Testis (tissue), 3 donors: ENCODE measurements around the gene KCNG4. TPM values are rescaled to one million over a fixed set of nuclear protein-coding genes. Genes with fewer than 3 reads are reported as not detected.
A peak's percentile ranks its signal among the peaks of the same experiment; 100 is the strongest.

Source experiments
- DNase-seq: peaks from one replicate; pipeline ENCODE4 v3.0.0-alpha.2; 2019
- H3K27ac ChIP-seq, 2 donors: fragments of 200-600 bp; sonication (generic); one replicate each; pipeline ENCODE4 v1.5.1; 2019
- H3K27me3 ChIP-seq: fragments of 200-600 bp; sonication (generic); one replicate; pipeline ENCODE4 v1.5.1; 2019
- H3K36me3 ChIP-seq: fragments of 200-600 bp; sonication (generic); one replicate; pipeline ENCODE4 v1.5.1; 2017; ENCODE audit warnings: low read depth; ENCODE audit errors: missing control alignments
- H3K4me1 ChIP-seq: fragments of 200-600 bp; sonication (generic); one replicate; pipeline ENCODE4 v1.5.1; 2019
- H3K4me3 ChIP-seq, 2 donors: fragments of 200-600 bp; sonication (generic); one replicate each; pipeline ENCODE4 v1.5.1; 2017 to 2019
- H3K9me3 ChIP-seq: fragments of 200-600 bp; sonication (generic); one replicate; pipeline ENCODE4 v1.5.1; 2017
- POLR2A ChIP-seq: fragments of 450-650 bp; IDR thresholded peaks from one replicate; pipeline ENCODE4 v1.6.1; 2017; ENCODE audit warnings: antibody characterized with exemption, mild to moderate bottlenecking, moderate library complexity
- WGBS, 2 donors: methylation state at CpG; one replicate each; pipeline ENCODE4 v1.1.5; 2018; 5-methylcytosine and 5-hydroxymethylcytosine counted together
- intact Hi-C: fragments of 100-400 bp; cut with DNase I; formaldehyde crosslinking; loops from one replicate; pipeline ENCODE4 v1.15.1; 2023; ENCODE audit warnings: low total_unique reads
- polyA plus RNA-seq: library from polyadenylated mRNA; stranded (reverse); fragments of 350-450 nt; fragmentation: Illumina TruSeq; extraction: RNeasy Lipid Tissue Mini Kit (QIAGEN cat#74804); gene quantifications from one replicate; pipeline ENCODE4 v1.2.3, GENCODE V29; 2014; ENCODE audit warnings: low read depth, low replicate concordance; ENCODE audit not compliant: insufficient read depth
- total RNA-seq, 2 donors: library from RNA; depleted of rRNA; stranded (reverse); fragments of >200 nt; gene quantifications; one replicate each; pipeline ENCODE4 v1.2.3, GENCODE V29; 2016
- TF ChIP-seq, protein P1 (sequence below), 3 experiments: fragments of 450-650 bp in 2 of 3; fragments of 200-600 bp in 1 of 3; sonication (generic) in 1 of 3; IDR thresholded peaks; one replicate each; pipeline ENCODE4 v1.5.1; 2016 to 2019; ENCODE audit warnings: antibody characterized with exemption in 3 of 3, mild to moderate bottlenecking in 2 of 3, moderate library complexity in 1 of 3

KCNG4 gene
- total and polyA plus RNA-seq, 3 donors from 2014 or later: 0.06 to 0.08 TPM; not detected in 1

DNA sequence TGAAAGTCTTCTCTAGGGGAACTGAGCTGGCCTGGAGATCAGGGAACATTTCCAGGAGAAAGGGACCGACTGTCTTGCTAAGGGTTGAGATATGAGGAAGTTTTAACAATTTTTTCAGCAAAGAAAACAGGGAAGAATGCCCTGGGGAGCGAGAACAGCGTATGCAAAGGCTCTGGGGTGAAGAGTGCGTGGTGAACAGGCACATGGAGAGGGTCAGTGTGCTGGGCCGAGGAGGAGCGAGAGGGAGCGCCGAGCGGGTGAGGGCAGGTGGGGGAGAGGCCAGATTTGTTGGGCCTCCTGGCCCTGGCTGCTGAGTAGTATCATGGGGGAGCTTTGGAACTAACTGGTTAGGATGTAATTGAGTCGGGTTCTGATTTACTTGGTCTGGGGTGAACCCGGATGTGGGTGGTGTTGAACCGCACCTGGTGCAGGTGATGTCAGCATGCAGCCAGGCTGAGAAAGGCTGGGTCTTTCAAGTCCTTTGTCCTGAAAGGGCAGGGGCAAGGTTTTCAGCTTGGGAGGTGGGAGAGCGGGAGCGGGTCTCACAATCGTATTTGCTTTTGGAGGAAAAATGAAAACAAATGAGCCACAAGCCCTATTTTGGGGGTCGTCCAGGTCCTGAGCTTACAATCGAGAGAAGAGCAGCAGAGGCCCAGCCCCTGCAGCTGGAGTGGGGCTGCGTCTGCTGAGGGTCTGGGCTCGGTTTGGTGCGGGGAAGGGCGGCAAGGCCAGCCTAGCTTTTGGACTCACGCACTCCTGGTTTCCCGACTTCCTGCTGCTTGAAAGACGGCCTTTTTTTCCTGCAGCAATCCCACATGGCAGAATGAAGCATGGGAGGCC, 43.7 kb upstream of the KCNG4 start:
- 35 to 47% methylated on average over 17 to 24 of the region's 24 CpGs for WGBS, 2 donors
- H3K9me3 ChIP-seq: no peaks in the 10 kb centered on the region
- H3K36me3 ChIP-seq: no peaks in the 10 kb centered on the region
- peaks cover 20% of the 10 kb centered on the region for H3K4me1 ChIP-seq
- H3K27me3 ChIP-seq: no peaks in the 10 kb centered on the region
- peak overlapping the region in 1 of 2 donors; percentile 50 for H3K27ac ChIP-seq
- DNase-seq: no peak
- H3K4me3 ChIP-seq: no peak overlapping the region
- TF ChIP-seq, protein P1, sequence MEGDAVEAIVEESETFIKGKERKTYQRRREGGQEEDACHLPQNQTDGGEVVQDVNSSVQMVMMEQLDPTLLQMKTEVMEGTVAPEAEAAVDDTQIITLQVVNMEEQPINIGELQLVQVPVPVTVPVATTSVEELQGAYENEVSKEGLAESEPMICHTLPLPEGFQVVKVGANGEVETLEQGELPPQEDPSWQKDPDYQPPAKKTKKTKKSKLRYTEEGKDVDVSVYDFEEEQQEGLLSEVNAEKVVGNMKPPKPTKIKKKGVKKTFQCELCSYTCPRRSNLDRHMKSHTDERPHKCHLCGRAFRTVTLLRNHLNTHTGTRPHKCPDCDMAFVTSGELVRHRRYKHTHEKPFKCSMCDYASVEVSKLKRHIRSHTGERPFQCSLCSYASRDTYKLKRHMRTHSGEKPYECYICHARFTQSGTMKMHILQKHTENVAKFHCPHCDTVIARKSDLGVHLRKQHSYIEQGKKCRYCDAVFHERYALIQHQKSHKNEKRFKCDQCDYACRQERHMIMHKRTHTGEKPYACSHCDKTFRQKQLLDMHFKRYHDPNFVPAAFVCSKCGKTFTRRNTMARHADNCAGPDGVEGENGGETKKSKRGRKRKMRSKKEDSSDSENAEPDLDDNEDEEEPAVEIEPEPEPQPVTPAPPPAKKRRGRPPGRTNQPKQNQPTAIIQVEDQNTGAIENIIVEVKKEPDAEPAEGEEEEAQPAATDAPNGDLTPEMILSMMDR (IDR thresholded peaks at IDR 0.05): no peak
- TF ChIP-seq POLR2A: no peak
- intact Hi-C loops: no loop called here

GRCh38 chr16:84282533-84282932, 42.7 kb upstream of the KCNG4 start:
- no peak for DNase-seq
- TF ChIP-seq POLR2A: no peak
- TF ChIP-seq, protein P1 (IDR thresholded peaks at IDR 0.05): no peak
- Histone ChIP-seq H3K9me3 (no peaks in the 10 kb centered on the region), H3K27me3 (no peaks in the 10 kb centered on the region), H3K36me3 (no peaks in the 10 kb centered on the region), H3K4me3 (no peak overlapping the region), H3K4me1 (peaks cover 20% of the 10 kb centered on the region), H3K27ac (no peak overlapping the region)
- intact Hi-C loops: no loop called here
- 35 to 57% methylated on average over 5 to 6 of the region's 6 CpGs for WGBS, 2 donors

DNA sequence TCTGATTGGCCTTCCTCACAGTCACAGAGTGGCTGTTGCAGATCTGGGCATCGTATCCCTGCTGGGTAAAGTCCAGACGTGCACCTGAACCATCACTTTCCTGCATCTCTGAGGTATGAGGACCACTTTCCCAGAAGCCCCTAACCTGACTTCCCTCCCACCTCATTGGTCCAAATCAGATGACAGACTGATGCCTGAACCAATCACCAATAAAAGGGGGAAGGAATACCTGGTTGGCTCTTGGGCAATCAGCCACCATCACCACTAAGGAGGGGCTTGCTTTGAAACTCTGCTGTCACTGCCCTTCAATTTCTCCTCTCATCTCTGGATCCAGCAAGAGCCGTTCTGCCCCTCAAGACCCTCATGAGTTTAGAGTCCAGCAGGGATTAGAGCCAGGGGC, 41.3 kb upstream of the KCNG4 start:
- H3K36me3 ChIP-seq: no peaks in the 10 kb centered on the region
- peak overlapping the region in 1 of 2 donors; percentile 1 for H3K4me3 ChIP-seq
- peaks cover 11% of the 10 kb centered on the region for H3K4me1 ChIP-seq
- H3K9me3 ChIP-seq: no peaks in the 10 kb centered on the region
- 57 to 80% methylated on average over 3 of the region's 3 CpGs for WGBS, 2 donors
- peak; percentile 67 for DNase-seq
- TF ChIP-seq POLR2A: no peak
- TF ChIP-seq, protein P1 (IDR thresholded peaks at IDR 0.05): no peak
- H3K27ac ChIP-seq: no peak overlapping the region
- no peaks in the 10 kb centered on the region for H3K27me3 ChIP-seq
- intact Hi-C loops: no loop called here

GRCh38 chr16:84279881-84280280, 40.1 kb upstream of the KCNG4 start:
- Histone ChIP-seq H3K27me3 (no peaks in the 10 kb centered on the region), H3K36me3 (no peaks in the 10 kb centered on the region), H3K4me3 (no peak overlapping the region), H3K27ac (no peak overlapping the region), H3K9me3 (no peaks in the 10 kb centered on the region), H3K4me1 (peaks cover 11% of the 10 kb centered on the region)
- intact Hi-C loops: loop anchor here (10.0 kb wide), 1 partner anchor 205 kb away; no protein-coding TSS in a partner anchor
- no peak for DNase-seq
- WGBS, 2 donors: 78 to 91% methylated on average over 12 of the region's 12 CpGs
- TF ChIP-seq POLR2A: no peak
- TF ChIP-seq, protein P1 (IDR thresholded peaks at IDR 0.05): no peak

DNA sequence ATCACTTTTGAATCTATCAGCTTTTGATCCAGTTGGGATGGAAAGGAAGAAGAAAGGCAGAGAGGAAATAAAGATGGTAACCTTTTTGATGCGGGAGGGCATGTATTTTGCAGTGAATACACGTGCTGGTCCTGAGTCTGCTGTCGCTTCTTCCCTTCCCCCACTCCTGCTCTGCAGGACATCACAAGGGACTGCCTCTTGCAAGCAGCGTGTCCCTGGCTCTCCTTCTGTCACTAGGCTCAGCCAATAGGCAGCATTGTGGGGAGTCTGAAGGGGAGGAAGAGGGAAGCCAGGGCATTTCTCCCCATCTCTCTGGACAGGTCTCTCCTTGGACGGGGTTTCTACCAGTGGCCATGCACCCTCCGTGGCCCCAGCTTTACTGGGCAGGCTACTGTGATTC, 39.2 kb upstream of the KCNG4 start:
- WGBS, 2 donors: 66 to 74% methylated on average over 6 of the region's 6 CpGs
- TF ChIP-seq, protein P1 (IDR thresholded peaks at IDR 0.05): no peak
- TF ChIP-seq POLR2A: no peak
- Histone ChIP-seq H3K4me3 (no peak overlapping the region), H3K9me3 (no peaks in the 10 kb centered on the region), H3K27me3 (no peaks in the 10 kb centered on the region), H3K36me3 (no peaks in the 10 kb centered on the region), H3K27ac (no peak overlapping the region), H3K4me1 (peaks cover 6% of the 10 kb centered on the region)
- DNase-seq: no peak
- intact Hi-C loops: loop anchor here (10.0 kb wide), 1 partner anchor 206 kb away; no protein-coding TSS in a partner anchor
